ENCODE results near the gene FAM89B. TPM values are rescaled to one million over a fixed set of nuclear protein-coding genes. Genes with fewer than 3 reads are reported as not detected.

Gene FAM89B
- total RNA-seq, 2 experiments from 2014 or later: 12.8 to 22.7 TPM

DNA sequence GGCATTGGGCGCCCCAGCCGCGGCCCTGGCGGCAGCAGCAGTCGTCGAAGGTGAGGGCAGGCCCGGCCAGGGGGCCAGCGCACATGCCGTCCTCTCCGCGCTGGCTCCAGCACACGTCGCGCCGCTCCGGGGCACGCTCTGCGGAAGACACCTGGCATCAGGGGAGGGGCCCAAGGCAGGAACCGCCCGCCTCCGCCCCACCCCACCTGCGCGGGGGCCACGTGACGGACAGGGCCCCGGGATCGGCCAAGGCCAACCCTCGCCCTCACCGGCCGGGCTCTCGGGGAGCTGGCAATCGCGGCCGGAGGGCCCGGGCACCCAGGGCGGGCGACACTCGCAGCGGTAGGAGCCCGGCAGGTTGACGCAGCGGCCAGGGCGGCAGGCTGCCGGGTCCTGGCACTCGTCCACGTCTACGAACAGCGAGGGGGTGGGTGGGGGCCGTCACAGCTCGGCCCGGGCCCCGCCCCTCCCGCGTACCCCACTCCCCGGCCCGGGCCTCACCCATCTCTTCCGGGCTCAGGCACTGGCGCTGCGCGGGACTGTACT lies 32.5 kb upstream of the FAM89B start:
- Mint-ChIP-seq H3K4me3 (peak overlapping the region; percentile 72), H3K27me3 (no peaks in the 10 kb centered on the region), H3K4me1 (peaks cover 10% of the 10 kb centered on the region), H3K27ac (no peak overlapping the region), H3K36me3 (ENCODE audit: low read depth) (peaks cover 14% of the 10 kb centered on the region), H3K9me3 (ENCODE audit: low read depth) (no peaks in the 10 kb centered on the region)
- intact Hi-C loops (cut with DNase I, micrococcal nuclease): loop anchor here (1.0 kb wide), 10 partner anchors 15 to 186 kb away; partner anchors contain the start of genes PCNX3 (in 2 of the 2), ZNRD2 (in 2 of the 2), FRMD8 (in 1 of the 2) and SCYL1 (in 1 of the 2)
- ChIA-PET CTCF (interaction anchor here (0.6 to 4.9 kb wide), 17 partner anchors 14 to 278 kb away, joined by 3 to 49 read pairs (median 4); partner anchors contain the start of genes EHBP1L1, FAM89B, KCNK7 and PCNX3), POLR2A (interaction anchor here (0.5 to 1.4 kb wide), 3 partner anchors 26 to 33 kb away, joined by 3 to 6 read pairs (median 4); partner anchors contain the start of gene FAM89B)
- DNase-seq: no peak
- peak; percentile 76 for ATAC-seq

DNA sequence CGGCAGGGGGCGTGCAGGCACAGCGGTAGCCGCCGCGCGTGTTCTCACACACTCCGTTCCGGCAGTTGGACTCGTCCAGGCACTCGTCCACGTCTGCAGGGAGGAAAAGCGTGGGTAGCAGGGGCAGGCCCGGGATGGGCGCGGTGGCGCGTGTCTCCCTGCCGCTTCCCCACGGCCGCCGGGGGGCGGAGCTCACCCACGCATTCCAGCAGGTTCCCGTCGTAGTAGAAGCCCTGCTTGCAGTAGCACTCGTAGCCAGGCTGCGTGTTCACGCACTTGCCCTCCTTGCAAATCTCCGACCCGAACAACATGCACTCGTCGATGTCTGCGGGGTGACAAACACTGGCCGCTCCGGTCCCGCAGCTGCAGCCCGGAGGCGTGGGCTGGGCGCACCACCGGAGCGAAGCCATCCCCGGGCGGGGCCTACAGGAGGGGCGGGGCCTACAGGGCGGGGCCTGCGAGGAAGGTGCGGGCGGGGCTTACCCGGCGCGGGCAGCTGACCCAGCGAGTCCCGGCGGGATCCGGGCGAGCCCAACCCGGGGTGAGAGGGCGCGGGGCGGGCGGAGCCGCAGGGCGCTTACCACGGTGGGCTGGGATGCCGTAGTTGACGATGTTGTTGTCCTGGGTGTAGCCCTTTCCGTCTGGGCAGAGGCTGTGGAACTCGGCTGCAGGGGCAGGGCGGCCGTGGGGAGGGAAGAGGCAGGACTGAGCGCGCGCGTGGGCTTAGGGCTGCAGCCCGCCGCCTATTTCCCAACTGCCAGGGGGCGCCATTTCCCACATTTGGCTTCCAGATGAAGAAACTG lies 31.8 kb upstream of the FAM89B start:
- CTCF ChIA-PET: interaction anchor here (0.5 to 4.9 kb wide), 26 partner anchors 10 to 279 kb away, joined by 3 to 49 read pairs (median 4); partner anchors contain the start of genes EHBP1L1, FAM89B, KCNK7 and PCNX3
- H3K27me3 Mint-ChIP-seq: no peaks in the 10 kb centered on the region
- peaks cover 15% of the 10 kb centered on the region for H3K36me3 Mint-ChIP-seq (ENCODE audit: low read depth)
- H3K4me1 Mint-ChIP-seq: peaks cover 15% of the 10 kb centered on the region
- peak overlapping the region; percentile 72 for H3K4me3 Mint-ChIP-seq
- intact Hi-C loops (cut with DNase I, micrococcal nuclease): loop anchor here (1.0 kb wide), 10 partner anchors 15 to 186 kb away; partner anchors contain the start of genes PCNX3 (in 2 of the 2), ZNRD2 (in 2 of the 2), FRMD8 (in 1 of the 2) and SCYL1 (in 1 of the 2)
- POLR2A ChIA-PET: interaction anchor here (0.5 to 1.4 kb wide), 4 partner anchors 26 to 73 kb away, joined by 3 to 6 read pairs (median 4); partner anchors contain the start of gene FAM89B
- peak overlapping the region; percentile 81 for H3K27ac Mint-ChIP-seq
- DNase-seq (peak; percentile 93), ATAC-seq (peak; percentile 89)
- H3K9me3 Mint-ChIP-seq (ENCODE audit: low read depth): no peaks in the 10 kb centered on the region

GRCh38 chr11:65541093-65541982 lies 31.0 kb upstream of the FAM89B start:
- DNase-seq (no peak), ATAC-seq (no peak)
- peak overlapping the region; percentile 72 for H3K4me3 Mint-ChIP-seq
- POLR2A ChIA-PET: interaction anchor here (0.6 to 1.2 kb wide), 3 partner anchors 30 to 72 kb away, joined by 3 read pairs; no protein-coding TSS in a partner anchor
- no peaks in the 10 kb centered on the region for H3K27me3 Mint-ChIP-seq
- H3K9me3 Mint-ChIP-seq (ENCODE audit: low read depth): no peaks in the 10 kb centered on the region
- intact Hi-C loops (cut with DNase I, micrococcal nuclease): no loop called here
- peak overlapping the region; percentile 81 for H3K27ac Mint-ChIP-seq
- CTCF ChIA-PET: interaction anchor here (0.5 to 4.9 kb wide), 26 partner anchors 11 to 510 kb away, joined by 3 to 49 read pairs (median 4); partner anchors contain the start of genes EHBP1L1, FAM89B, KCNK7 and PCNX3
- peaks cover 22% of the 10 kb centered on the region for H3K4me1 Mint-ChIP-seq
- peaks cover 16% of the 10 kb centered on the region for H3K36me3 Mint-ChIP-seq (ENCODE audit: low read depth)

DNA sequence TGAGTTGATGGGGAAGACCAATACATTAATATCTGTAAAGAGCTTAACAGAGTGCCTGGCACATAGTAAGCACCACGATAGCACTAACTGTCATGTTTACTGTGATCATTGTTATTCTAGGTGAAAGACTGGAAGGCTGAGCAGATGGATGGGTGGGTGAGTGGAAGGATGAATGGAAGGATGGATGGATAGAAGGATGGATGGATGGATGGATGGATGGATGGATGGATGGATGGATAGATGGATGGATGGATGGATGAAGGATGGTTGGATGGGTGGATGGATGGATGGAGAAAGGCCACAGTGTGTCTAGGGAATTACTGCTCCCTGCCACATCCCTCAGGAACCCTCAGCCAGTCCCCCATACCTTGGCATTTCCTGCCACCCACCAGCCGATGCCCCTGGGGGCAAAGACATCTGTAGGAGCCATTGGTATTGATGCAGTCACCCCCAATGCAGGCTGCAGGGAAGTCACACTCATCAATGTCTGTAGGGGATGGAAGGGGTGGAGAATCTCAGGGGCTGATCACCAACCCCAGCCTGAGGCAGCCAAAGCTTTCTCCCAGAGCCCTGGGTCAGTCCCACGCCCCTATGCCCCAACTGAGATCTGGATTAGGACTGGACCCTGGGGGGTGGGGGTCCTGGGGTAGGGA lies 29.5 kb upstream of the FAM89B start:
- H3K27me3 Mint-ChIP-seq: no peaks in the 10 kb centered on the region
- CTCF ChIA-PET: interaction anchor here (1.0 to 4.9 kb wide), 5 partner anchors 14 to 45 kb away, joined by 3 to 49 read pairs (median 3); partner anchors contain the start of gene EHBP1L1
- peaks cover 16% of the 10 kb centered on the region for H3K36me3 Mint-ChIP-seq (ENCODE audit: low read depth)
- peaks cover 32% of the 10 kb centered on the region for H3K4me1 Mint-ChIP-seq
- peak overlapping the region; percentile 18 for H3K27ac Mint-ChIP-seq
- no peaks in the 10 kb centered on the region for H3K9me3 Mint-ChIP-seq (ENCODE audit: low read depth)
- intact Hi-C loops (cut with DNase I, micrococcal nuclease): no loop called here
- no peak for ATAC-seq
- POLR2A ChIA-PET: no interaction called here
- no peak overlapping the region for H3K4me3 Mint-ChIP-seq
- DNase-seq: no peak

DNA sequence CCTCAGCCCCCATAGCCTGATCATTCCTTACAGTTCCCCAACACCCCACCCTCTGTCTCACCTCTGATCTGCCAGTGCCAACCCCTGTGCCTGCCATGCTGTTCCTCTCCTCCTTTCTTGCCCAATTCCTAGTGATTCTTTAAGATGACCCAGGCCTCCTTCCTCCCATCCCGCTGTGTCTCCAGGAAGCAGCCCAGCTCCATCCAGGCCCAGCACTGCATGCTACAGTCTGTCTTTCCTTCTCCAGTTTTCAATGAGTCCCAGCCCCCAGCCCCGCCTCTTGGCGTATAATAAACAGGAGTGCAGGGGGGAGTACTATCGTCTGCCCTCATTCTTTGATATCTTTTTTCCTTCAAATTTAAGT lies 26.5 kb upstream of the FAM89B start:
- ATAC-seq (peak; percentile 2), DNase-seq (no peak)
- Mint-ChIP-seq H3K27ac (peak overlapping the region; percentile 87), H3K9me3 (ENCODE audit: low read depth) (no peaks in the 10 kb centered on the region), H3K36me3 (ENCODE audit: low read depth) (peaks cover 21% of the 10 kb centered on the region), H3K4me1 (peaks cover 48% of the 10 kb centered on the region), H3K27me3 (no peaks in the 10 kb centered on the region), H3K4me3 (peak overlapping the region; percentile 72)
- ChIA-PET POLR2A (no interaction called here), CTCF (interaction anchor here (0.8 to 3.0 kb wide), 6 partner anchors 16 to 193 kb away, joined by 3 to 16 read pairs (median 5); partner anchors contain the start of genes FAM89B and ZNRD2)
- intact Hi-C loops (cut with DNase I, micrococcal nuclease): loop anchor here in 1 of 2 experiments (1.0 kb wide), 5 partner anchors 21 to 373 kb away; partner anchors contain the start of genes C11orf68, DRAP1, PCNX3 and SCYL1

DNA sequence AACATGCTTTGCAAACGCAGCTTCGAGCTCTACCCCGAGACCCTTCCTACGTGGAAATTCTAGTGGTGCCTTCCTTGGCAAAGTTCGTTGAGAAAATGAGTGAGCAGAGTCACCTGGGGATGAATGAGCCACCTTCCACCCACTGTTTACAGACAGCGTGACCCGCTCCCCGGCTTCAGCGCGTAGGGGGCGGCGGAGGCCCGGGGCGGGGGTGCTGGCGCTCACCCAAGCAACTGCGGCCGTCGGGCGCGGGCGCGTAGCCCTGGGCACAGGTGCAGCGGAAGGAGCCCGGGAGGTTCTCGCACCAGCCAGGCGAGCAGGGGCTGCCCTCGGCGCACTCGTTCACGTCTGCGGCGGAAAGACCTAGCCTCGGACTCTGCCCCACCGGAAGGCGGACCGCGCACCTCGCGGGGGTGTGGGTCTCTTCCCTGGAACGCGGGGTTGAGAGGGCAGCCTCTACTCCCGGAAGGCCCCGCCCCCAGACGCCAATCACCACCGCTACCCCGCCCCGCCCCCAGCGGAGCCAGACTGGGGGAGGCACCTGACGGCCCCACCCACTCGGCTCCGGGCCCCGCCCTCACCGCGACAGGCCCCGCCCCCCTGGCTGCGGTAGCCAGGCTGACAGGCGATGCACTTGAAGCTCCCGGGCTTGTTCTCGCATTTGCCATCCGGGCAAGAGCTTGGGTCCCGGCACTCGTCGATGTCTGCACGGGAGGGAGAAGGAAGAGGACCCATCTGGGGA lies 25.9 kb upstream of the FAM89B start:
- intact Hi-C loops (cut with DNase I, micrococcal nuclease): loop anchor here in 1 of 2 experiments (1.0 kb wide), 5 partner anchors 21 to 373 kb away; partner anchors contain the start of genes C11orf68, DRAP1, PCNX3 and SCYL1
- DNase-seq (peak; percentile 99), ATAC-seq (peak; percentile 85)
- H3K27me3 Mint-ChIP-seq: no peaks in the 10 kb centered on the region
- ChIA-PET POLR2A (interaction anchor here (0.5 to 0.8 kb wide), 4 partner anchors 20 to 47 kb away, joined by 3 to 5 read pairs (median 3); partner anchors contain the start of gene MALAT1), CTCF (interaction anchor here (0.8 to 3.0 kb wide), 7 partner anchors 16 to 193 kb away, joined by 3 to 16 read pairs (median 4); partner anchors contain the start of genes FAM89B and ZNRD2)
- peak overlapping the region; percentile 72 for H3K4me3 Mint-ChIP-seq
- peak overlapping the region; percentile 87 for H3K27ac Mint-ChIP-seq
- peaks cover 46% of the 10 kb centered on the region for H3K4me1 Mint-ChIP-seq
- H3K9me3 Mint-ChIP-seq (ENCODE audit: low read depth): no peaks in the 10 kb centered on the region
- peaks cover 24% of the 10 kb centered on the region for H3K36me3 Mint-ChIP-seq (ENCODE audit: low read depth)

GRCh38 chr11:65547446-65548125 lies 24.8 kb upstream of the FAM89B start:
- intact Hi-C loops (cut with DNase I, micrococcal nuclease): no loop called here
- DNase-seq (no peak), ATAC-seq (no peak)
- H3K36me3 Mint-ChIP-seq (ENCODE audit: low read depth): peaks cover 31% of the 10 kb centered on the region
- POLR2A ChIA-PET: interaction anchor here (0.8 kb wide), 1 partner anchor 49 kb away, joined by 3 read pairs; the partner anchor contains the start of gene MALAT1
- peaks cover 53% of the 10 kb centered on the region for H3K4me1 Mint-ChIP-seq
- CTCF ChIA-PET: no interaction called here
- H3K27ac Mint-ChIP-seq: peak overlapping the region; percentile 9
- H3K27me3 Mint-ChIP-seq: no peaks in the 10 kb centered on the region
- no peaks in the 10 kb centered on the region for H3K9me3 Mint-ChIP-seq (ENCODE audit: low read depth)
- peak overlapping the region; percentile 72 for H3K4me3 Mint-ChIP-seq

DNA sequence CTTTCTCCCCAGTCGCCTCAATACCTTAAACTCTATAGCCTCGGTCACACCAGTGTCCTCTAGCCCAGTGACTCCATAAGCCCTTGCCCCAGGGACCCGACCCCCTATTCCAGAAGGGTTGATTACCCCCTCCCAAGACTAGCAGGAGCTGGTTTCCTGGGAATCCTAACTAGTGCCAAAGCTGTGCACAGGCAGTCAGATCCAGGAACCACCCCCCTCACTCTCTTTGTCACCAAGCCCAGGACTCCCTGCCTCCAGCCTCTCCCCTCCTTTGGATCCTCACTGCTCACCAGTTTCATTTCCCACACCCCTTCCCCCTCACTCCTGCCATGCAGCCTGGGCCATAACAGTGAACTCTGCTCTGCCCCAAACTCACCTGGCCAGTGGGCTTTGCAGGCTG lies 23.9 kb upstream of the FAM89B start:
- H3K27me3 Mint-ChIP-seq: no peaks in the 10 kb centered on the region
- peaks cover 28% of the 10 kb centered on the region for H3K36me3 Mint-ChIP-seq (ENCODE audit: low read depth)
- intact Hi-C loops (cut with DNase I, micrococcal nuclease): no loop called here
- peak overlapping the region; percentile 9 for H3K27ac Mint-ChIP-seq
- ATAC-seq (no peak), DNase-seq (no peak)
- H3K4me3 Mint-ChIP-seq: peak overlapping the region; percentile 13
- H3K4me1 Mint-ChIP-seq: peaks cover 58% of the 10 kb centered on the region
- H3K9me3 Mint-ChIP-seq (ENCODE audit: low read depth): no peaks in the 10 kb centered on the region
- ChIA-PET POLR2A (interaction anchor here (0.5 kb wide), 1 partner anchor 849 kb away, joined by 3 read pairs; no protein-coding TSS in a partner anchor), CTCF (interaction anchor here (0.7 kb wide), 1 partner anchor 587 kb away, joined by 3 read pairs; no protein-coding TSS in a partner anchor)

- POLR2A ChIA-PET: interaction anchor here (0.5 to 0.7 kb wide), 3 partner anchors 27 to 850 kb away, joined by 3 to 7 read pairs (median 5); partner anchors contain the start of gene EHBP1L1
- intact Hi-C loops (cut with DNase I, micrococcal nuclease): no loop called here
- ATAC-seq (no peak), DNase-seq (no peak)
- CTCF ChIA-PET: interaction anchor here (0.7 kb wide), 1 partner anchor 586 kb away, joined by 3 read pairs; no protein-coding TSS in a partner anchor
- H3K27ac Mint-ChIP-seq: no peak overlapping the region
- peaks cover 27% of the 10 kb centered on the region for H3K36me3 Mint-ChIP-seq (ENCODE audit: low read depth)
- no peaks in the 10 kb centered on the region for H3K27me3 Mint-ChIP-seq
- no peak overlapping the region for H3K4me3 Mint-ChIP-seq
- H3K4me1 Mint-ChIP-seq: peaks cover 58% of the 10 kb centered on the region
- H3K9me3 Mint-ChIP-seq (ENCODE audit: low read depth): no peaks in the 10 kb centered on the region
Measured at GRCh38 chr11:65549096-65549495, 23.2 kb upstream of the FAM89B start.

All from activated CD4-positive, alpha-beta T cell treated with anti-CD3 and anti-CD28 coated beads for 36 hours (primary cell).